Liver (tissue), 2 donors: ENCODE results near the gene MCF2L2.

Experiments used
- MAX ChIP-seq: IDR thresholded peaks from 2 replicates; pipeline ENCODE4 v1.6.1; 2016; ENCODE audit warnings: antibody characterized with exemption
- TF ChIP-seq, protein P1 (sequence below): fragments of 150-350 bp; IDR thresholded peaks from 2 replicates; pipeline ENCODE4 v1.5.1; 2017; ENCODE audit warnings: improper control_type of control experiment, low read depth, low read length; ENCODE audit not compliant: missing input control
- donor health status: healthy.

- no peak for TF ChIP-seq MAX
- TF ChIP-seq, protein P1, sequence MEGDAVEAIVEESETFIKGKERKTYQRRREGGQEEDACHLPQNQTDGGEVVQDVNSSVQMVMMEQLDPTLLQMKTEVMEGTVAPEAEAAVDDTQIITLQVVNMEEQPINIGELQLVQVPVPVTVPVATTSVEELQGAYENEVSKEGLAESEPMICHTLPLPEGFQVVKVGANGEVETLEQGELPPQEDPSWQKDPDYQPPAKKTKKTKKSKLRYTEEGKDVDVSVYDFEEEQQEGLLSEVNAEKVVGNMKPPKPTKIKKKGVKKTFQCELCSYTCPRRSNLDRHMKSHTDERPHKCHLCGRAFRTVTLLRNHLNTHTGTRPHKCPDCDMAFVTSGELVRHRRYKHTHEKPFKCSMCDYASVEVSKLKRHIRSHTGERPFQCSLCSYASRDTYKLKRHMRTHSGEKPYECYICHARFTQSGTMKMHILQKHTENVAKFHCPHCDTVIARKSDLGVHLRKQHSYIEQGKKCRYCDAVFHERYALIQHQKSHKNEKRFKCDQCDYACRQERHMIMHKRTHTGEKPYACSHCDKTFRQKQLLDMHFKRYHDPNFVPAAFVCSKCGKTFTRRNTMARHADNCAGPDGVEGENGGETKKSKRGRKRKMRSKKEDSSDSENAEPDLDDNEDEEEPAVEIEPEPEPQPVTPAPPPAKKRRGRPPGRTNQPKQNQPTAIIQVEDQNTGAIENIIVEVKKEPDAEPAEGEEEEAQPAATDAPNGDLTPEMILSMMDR: no peak
Observed at GRCh38 chr3:183360971-183361624, 67.3 kb downstream of the MCF2L2 start.
